IPS-15b (cell line): ENCODE results near the gene ARF6.

Experiments used
- H3K27me3 ChIP-seq: one replicate; pipeline ENCODE4 v1.6.1; 2013; ENCODE audit warnings: low read length; ENCODE audit not compliant: control insufficient read depth, insufficient read depth
- H3K36me3 ChIP-seq: one replicate; pipeline ENCODE4 v1.6.1; 2013; ENCODE audit warnings: low read length; ENCODE audit not compliant: control insufficient read depth, insufficient read depth
- H3K4me1 ChIP-seq: one replicate; pipeline ENCODE4 v1.6.1; 2013; ENCODE audit warnings: mild to moderate bottlenecking, low read length; ENCODE audit not compliant: control insufficient read depth, insufficient read depth
- H3K4me3 ChIP-seq: one replicate; pipeline ENCODE4 v1.5.1; 2013; ENCODE audit warnings: low read depth, low read length
- H3K9ac ChIP-seq: one replicate; pipeline ENCODE4 v1.6.1; 2013; ENCODE audit warnings: low read depth, mild to moderate bottlenecking, low read length
- H3K9me3 ChIP-seq: one replicate; pipeline ENCODE4 v1.6.1; 2013; ENCODE audit warnings: mild to moderate bottlenecking, low read length; ENCODE audit not compliant: control insufficient read depth, insufficient read depth

ARF6 gene

DNA sequence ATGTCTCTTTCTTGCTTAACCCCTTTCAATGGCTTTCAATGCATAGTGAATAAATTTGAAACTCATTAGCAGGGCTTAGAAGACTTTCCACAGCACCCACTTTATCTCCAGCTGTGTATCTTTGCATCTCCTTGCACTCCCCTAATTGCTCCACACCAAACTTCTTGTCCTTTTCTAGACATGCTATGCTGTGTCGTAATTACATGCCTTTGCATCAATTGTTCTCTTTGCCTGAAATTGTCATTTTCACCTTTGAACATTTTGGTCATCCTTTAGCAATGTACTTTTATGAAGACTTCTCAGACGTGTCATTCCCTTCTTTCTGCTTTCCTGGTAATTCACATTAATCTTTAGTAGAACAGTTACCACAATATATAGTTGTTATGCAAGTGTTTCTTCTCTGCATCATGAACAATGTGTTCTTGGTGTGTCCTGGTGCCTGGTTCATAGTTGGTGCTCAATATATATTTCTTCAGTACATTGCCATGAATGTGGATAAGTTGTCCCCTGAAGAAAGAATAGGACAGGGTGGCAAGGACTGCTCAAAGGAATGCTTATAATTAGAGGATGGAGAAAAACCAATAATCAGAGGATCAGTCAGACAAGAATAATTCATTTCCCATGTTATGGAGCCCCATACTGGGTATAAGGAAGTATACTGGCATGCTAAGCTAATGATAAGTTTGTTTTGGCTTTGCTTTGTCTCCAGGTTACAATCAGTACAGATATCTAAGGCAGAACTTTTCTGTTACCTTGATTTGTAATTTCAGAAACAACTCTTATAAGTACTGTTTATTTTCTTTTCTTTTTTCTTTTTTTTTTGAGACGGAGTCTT lies 27.2 kb downstream of the ARF6 start:
- no peak overlapping the region for H3K9ac ChIP-seq
- no peaks in the 10 kb centered on the region for H3K4me1 ChIP-seq
- H3K27me3 ChIP-seq: no peaks in the 10 kb centered on the region
- no peak overlapping the region for H3K4me3 ChIP-seq
- no peaks in the 10 kb centered on the region for H3K36me3 ChIP-seq
- H3K9me3 ChIP-seq: no peaks in the 10 kb centered on the region

DNA sequence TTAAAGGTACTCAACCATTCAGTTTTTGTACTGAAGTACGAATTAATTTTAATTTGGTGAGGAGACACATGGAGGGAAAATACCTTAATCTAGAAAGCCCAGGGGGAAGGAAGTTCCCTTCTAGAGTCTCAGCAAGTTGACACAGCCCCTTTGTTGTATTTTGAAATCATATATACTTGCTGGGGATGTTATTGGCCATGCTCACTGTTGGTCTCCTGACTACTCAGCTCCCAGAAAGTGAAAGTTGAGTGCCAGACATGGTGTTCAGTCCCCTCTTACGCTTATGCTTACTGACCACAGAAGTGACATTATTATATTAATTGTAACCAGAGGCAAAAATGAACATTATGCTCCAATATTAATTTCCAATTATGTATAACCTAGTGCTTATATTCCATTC lies 28.1 kb downstream of the ARF6 start:
- no peak overlapping the region for H3K4me3 ChIP-seq
- no peaks in the 10 kb centered on the region for H3K4me1 ChIP-seq
- no peaks in the 10 kb centered on the region for H3K9me3 ChIP-seq
- H3K27me3 ChIP-seq: no peaks in the 10 kb centered on the region
- no peaks in the 10 kb centered on the region for H3K36me3 ChIP-seq
- H3K9ac ChIP-seq: no peak overlapping the region

DNA sequence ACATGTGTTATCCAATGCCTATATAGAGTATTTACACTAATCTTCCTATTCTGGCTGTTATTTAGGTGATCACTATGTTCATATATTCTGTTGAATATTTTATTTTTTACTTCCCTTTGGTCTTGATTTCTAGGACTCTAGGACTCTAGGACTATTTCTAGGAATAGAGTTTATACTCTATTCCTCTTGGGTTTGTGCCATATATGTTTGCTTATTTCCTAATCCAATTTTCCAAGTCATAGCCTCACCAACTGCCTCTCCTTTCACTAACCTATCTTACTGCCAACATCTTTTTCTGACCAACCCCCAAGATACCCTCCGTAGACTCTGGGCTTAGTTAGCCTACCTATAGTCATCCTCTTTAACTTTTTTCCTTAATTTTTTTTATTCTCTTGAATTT lies 28.5 kb downstream of the ARF6 start:
- no peak overlapping the region for H3K9ac ChIP-seq
- H3K9me3 ChIP-seq: no peaks in the 10 kb centered on the region
- no peaks in the 10 kb centered on the region for H3K27me3 ChIP-seq
- no peaks in the 10 kb centered on the region for H3K36me3 ChIP-seq
- H3K4me3 ChIP-seq: no peak overlapping the region
- H3K4me1 ChIP-seq: no peaks in the 10 kb centered on the region

DNA sequence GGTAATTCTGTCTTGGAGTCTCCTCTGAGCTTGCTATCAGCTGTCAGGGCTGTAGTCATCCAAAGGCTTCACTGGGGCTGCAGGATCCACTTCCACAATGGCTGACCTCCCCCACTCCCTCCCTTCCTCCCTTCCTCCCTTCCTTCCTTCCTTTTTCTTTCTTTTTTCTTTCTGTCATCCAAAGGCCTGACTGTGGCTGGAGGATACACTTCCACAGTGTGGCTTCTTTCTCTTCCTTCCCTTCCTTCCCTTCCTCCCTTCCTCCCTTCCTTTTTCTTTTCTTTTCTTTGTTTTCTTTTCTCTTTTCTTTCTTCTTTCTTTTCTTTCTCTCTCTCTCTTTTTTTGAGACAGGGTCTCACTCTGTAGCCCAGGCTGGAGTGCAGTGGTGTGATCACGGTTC lies 30.6 kb downstream of the ARF6 start:
- H3K9me3 ChIP-seq: no peaks in the 10 kb centered on the region
- H3K36me3 ChIP-seq: no peaks in the 10 kb centered on the region
- no peak overlapping the region for H3K9ac ChIP-seq
- no peak overlapping the region for H3K4me3 ChIP-seq
- no peaks in the 10 kb centered on the region for H3K27me3 ChIP-seq
- H3K4me1 ChIP-seq: no peaks in the 10 kb centered on the region

DNA sequence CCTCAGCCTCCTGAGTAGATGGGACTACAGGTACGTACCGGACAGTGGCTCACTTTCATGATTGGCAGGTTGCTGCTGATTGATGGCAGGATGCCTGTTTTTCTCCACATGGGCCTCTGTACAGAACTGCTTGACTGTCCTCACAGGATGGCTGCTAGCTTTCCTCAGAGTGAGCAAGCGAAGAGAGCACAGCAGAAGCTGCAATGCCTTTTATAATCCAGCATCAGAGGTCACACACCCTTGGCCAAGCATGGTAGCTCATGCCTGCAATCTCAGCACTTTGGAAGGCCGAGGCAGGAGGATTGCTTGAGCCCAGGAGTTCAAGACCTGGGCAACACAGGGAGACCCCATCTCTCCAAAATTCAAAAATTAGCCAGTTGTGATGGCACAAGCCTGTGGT lies 31.0 kb downstream of the ARF6 start:
- no peaks in the 10 kb centered on the region for H3K27me3 ChIP-seq

DNA sequence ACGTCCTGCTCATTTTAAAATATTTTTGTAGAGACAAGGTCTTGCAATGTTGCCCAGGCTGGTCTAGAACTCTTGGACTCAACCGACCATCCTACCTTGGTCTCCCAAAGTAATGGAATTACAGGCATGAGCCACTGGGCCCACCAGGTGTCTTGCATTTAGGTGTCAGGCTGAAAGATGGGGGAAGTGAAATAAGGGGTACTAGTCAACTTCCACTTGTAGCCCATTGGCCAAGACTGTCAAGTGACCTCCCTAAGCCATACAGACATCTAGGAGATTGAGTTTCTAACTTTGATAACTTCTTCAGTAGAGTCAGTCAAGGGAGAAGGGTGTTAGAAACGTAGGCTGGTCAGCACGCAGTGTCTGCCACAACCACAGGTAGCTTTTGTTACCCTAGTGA lies 32.0 kb downstream of the ARF6 start:
- H3K4me1 ChIP-seq: no peaks in the 10 kb centered on the region
- no peaks in the 10 kb centered on the region for H3K36me3 ChIP-seq
- H3K4me3 ChIP-seq: no peak overlapping the region
- no peaks in the 10 kb centered on the region for H3K9me3 ChIP-seq
- H3K9ac ChIP-seq: no peak overlapping the region
- no peaks in the 10 kb centered on the region for H3K27me3 ChIP-seq

More for the DNA sequence above, 31.0 kb downstream of the ARF6 start:
- Histone ChIP-seq H3K36me3 (no peaks in the 10 kb centered on the region), H3K4me3 (no peak overlapping the region), H3K9ac (no peak overlapping the region), H3K9me3 (no peaks in the 10 kb centered on the region), H3K4me1 (no peaks in the 10 kb centered on the region)

DNA sequence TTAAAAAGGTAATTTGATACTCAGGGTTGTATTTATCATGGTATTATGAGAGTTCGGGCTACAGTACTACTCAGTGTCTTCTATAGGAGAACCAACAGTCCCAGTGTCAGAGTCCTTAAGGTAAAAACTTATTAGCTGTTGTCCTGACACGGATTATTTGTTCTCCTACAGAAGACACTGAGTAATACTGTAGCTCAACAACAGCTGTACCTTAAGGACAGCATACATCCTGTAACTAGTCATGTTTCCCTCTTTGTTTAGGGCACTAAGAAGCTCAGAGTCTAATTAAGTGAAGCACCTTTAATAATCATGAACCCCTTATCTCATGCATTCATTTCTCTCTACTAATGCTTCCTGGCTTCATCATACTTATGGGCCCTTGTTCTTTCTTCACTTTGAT lies 33.9 kb downstream of the ARF6 start:
- Histone ChIP-seq H3K4me1 (no peaks in the 10 kb centered on the region), H3K9ac (no peak overlapping the region), H3K9me3 (no peaks in the 10 kb centered on the region), H3K36me3 (no peaks in the 10 kb centered on the region), H3K27me3 (no peaks in the 10 kb centered on the region), H3K4me3 (no peak overlapping the region)

DNA sequence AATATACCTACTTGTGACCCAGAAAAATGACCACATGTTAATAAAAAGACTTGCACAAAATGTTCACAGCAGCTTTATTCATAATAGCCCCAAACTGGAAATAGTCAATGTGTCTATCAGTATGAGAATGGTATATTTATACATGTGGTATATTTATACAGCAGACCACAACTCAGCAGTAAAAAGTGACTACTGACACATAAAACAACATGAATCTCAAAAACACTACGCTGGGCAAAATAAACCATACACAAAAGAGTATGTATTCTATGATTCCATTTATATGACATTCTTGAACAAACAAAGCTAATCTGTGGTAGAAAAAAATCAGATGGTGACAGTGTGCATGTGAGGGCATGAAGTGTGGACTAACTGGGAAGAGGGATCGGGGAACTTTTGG lies 35.1 kb downstream of the ARF6 start:
- H3K9me3 ChIP-seq: no peaks in the 10 kb centered on the region
- no peak overlapping the region for H3K9ac ChIP-seq
- H3K27me3 ChIP-seq: no peaks in the 10 kb centered on the region
- no peak overlapping the region for H3K4me3 ChIP-seq
- H3K4me1 ChIP-seq: no peaks in the 10 kb centered on the region
- no peaks in the 10 kb centered on the region for H3K36me3 ChIP-seq

DNA sequence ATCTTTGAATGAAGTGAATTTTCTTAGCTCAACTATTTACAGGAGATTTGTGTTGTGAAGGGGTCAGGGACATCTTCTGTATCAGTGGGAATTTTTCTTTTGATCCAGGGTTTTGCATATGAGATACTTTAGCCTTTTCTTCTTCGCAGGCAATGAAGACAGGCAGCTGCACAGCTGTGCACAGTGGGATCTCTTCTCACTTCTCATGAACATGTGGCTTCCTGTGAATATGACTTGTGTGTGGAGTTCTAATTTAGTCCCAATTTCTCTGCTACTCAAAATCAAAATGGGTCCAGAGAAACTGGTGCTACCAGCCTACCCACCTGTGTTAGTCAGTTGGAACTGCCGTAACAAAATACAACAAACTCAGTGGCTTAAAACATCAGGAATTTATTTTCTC lies 37.8 kb downstream of the ARF6 start:
- Histone ChIP-seq H3K4me1 (no peaks in the 10 kb centered on the region), H3K9ac (no peak overlapping the region), H3K27me3 (no peaks in the 10 kb centered on the region), H3K4me3 (no peak overlapping the region), H3K9me3 (no peaks in the 10 kb centered on the region), H3K36me3 (no peaks in the 10 kb centered on the region)

DNA sequence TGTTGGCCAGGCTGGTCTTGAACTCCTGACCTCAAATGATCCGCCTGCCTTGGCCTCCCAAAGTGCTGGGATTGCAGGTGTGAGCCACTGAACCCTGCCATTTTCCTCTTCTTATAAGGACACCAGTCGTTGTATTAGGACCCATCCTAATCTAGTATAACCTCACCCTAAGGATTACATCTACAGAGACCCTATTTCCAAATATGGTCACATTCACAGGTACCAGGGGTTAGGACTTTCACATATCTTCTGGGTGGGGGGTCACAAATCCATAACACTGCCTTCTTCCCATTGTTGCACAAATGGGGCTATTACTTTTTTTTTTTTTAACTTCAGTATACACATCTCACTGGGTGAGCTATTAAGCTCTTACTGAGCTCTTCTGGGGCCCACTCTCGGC lies 38.6 kb downstream of the ARF6 start:
- no peaks in the 10 kb centered on the region for H3K36me3 ChIP-seq
- no peaks in the 10 kb centered on the region for H3K4me1 ChIP-seq
- H3K9ac ChIP-seq: no peak overlapping the region
- no peaks in the 10 kb centered on the region for H3K27me3 ChIP-seq
- no peaks in the 10 kb centered on the region for H3K9me3 ChIP-seq
- no peak overlapping the region for H3K4me3 ChIP-seq

DNA sequence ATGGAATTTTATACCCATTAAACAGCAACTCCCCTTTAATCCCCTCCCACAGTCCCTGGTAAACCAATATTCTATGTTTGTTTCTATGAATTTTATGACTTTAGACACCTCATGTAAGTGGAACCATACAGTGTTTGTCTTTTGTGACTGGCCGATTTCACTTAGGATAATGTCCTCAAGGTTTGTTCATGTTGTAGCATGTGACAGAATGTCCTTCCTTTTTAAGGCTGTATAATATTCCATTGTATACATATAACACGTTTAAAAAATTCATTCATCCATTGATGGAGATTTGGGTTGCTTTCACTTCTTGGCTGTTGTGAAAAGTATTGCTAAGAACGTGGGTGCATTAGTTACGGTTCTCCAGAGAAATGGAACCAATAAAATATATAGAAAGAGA lies 40.2 kb downstream of the ARF6 start:
- Histone ChIP-seq H3K36me3 (no peaks in the 10 kb centered on the region), H3K9me3 (no peaks in the 10 kb centered on the region), H3K4me1 (no peaks in the 10 kb centered on the region), H3K27me3 (no peaks in the 10 kb centered on the region), H3K4me3 (no peak overlapping the region), H3K9ac (no peak overlapping the region)

DNA sequence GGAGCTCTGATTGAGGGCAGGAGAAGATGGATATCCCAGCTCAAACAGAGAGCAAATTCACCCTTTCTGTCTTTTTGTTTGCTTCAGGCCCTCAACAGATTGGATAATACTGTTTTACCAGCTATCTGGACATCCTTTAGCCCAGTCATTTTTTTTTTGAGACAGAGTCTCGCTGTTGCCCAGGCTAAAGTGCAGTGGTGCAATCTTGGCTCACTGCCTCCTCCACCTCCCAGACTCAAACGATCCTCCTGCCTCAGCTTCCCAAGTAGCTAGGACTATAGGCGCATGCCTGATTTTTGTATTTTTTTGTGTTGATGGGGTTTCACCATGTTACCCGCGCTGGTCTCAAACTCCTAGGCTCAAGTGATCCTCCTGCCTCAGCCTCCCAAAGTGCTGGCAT lies 40.8 kb downstream of the ARF6 start:
- H3K36me3 ChIP-seq: no peaks in the 10 kb centered on the region
- H3K27me3 ChIP-seq: no peaks in the 10 kb centered on the region
- H3K9ac ChIP-seq: no peak overlapping the region
- no peak overlapping the region for H3K4me3 ChIP-seq
- H3K4me1 ChIP-seq: no peaks in the 10 kb centered on the region
- H3K9me3 ChIP-seq: no peaks in the 10 kb centered on the region
